Neural progenitor cell (in vitro differentiated cells): ENCODE data around the gene TFAP2C. TPM values are rescaled to one million over a fixed set of nuclear protein-coding genes. Genes with fewer than 3 reads are reported as not detected.

ENCODE experiments used
- DNase-seq: peaks from one replicate; pipeline ENCODE4 v3.0.0-alpha.2; 2016; ENCODE audit warnings: low spot score
- H2AFZ ChIP-seq: fragments of 200-600 bp; sonication (generic); replicated peaks from 2 replicates; pipeline ENCODE4 v1.6.1; 2016; ENCODE audit warnings: antibody characterized with exemption
- H3F3A ChIP-seq: fragments of 200-600 bp; sonication (generic); 2 replicates; pipeline ENCODE4 v1.6.1; 2016; ENCODE audit warnings: antibody characterized with exemption, low read depth
- H3K27ac ChIP-seq: fragments of 200-600 bp; sonication (generic); 2 replicates; pipeline ENCODE4 v1.5.1; 2016; ENCODE audit warnings: mild to moderate bottlenecking
- H3K27me3 ChIP-seq: fragments of 200-600 bp; sonication (generic); 2 replicates; pipeline ENCODE4 v1.6.1; 2016; ENCODE audit warnings: mild to moderate bottlenecking, moderate library complexity
- H3K36me3 ChIP-seq: fragments of 200-600 bp; sonication (generic); 2 replicates; pipeline ENCODE4 v1.5.1; 2016
- H3K4me1 ChIP-seq: fragments of 200-600 bp; sonication (generic); 2 replicates; pipeline ENCODE4 v1.6.1; 2016; ENCODE audit warnings: mixed run types
- H3K4me2 ChIP-seq: fragments of 200-600 bp; sonication (generic); 2 replicates; pipeline ENCODE4 v1.6.1; 2016
- H3K4me3 ChIP-seq: fragments of 200-600 bp; sonication (generic); 2 replicates; pipeline ENCODE4 v1.5.1; 2016
- H3K79me2 ChIP-seq: fragments of 200-600 bp; sonication (generic); 2 replicates; pipeline ENCODE4 v1.6.1; 2016; ENCODE audit warnings: low read depth
- H3K9ac ChIP-seq: fragments of 200-600 bp; sonication (generic); 2 replicates; pipeline ENCODE4 v1.6.1; 2016
- H3K9me3 ChIP-seq: fragments of 200-600 bp; sonication (generic); 2 replicates; pipeline ENCODE4 v1.5.1; 2016; ENCODE audit warnings: low read depth
- H4K20me1 ChIP-seq: fragments of 200-600 bp; sonication (generic); 2 replicates; pipeline ENCODE4 v1.6.1; 2016; ENCODE audit warnings: low read depth
- H3K27ac Mint-ChIP-seq: 3 replicates; pipeline ENCODE4 v1.8.0; 2021; ENCODE audit warnings: mixed read lengths
- H3K27me3 Mint-ChIP-seq: 2 replicates; pipeline ENCODE4 v1.8.0; 2022; ENCODE audit warnings: low read depth, mild to moderate bottlenecking, inconsistent platforms, moderate library complexity, mixed read lengths; ENCODE audit not compliant: insufficient read depth
- H3K36me3 Mint-ChIP-seq: 3 replicates; pipeline ENCODE4 v1.8.0; 2021; ENCODE audit warnings: mixed read lengths
- H3K4me1 Mint-ChIP-seq: 3 replicates; pipeline ENCODE4 v1.8.0; 2021; ENCODE audit warnings: mixed read lengths
- H3K4me3 Mint-ChIP-seq: 3 replicates; pipeline ENCODE4 v1.8.0; 2021; ENCODE audit warnings: mild to moderate bottlenecking, moderate library complexity, mixed read lengths
- H3K9me3 Mint-ChIP-seq: 3 replicates; pipeline ENCODE4 v1.8.0; 2020; ENCODE audit warnings: mixed read lengths
- EZH2 ChIP-seq: fragments of 200-600 bp; sonication (generic); IDR thresholded peaks from 2 replicates; pipeline ENCODE4 v1.6.1; 2017; ENCODE audit warnings: antibody characterized with exemption, mild to moderate bottlenecking, moderate library complexity
- EZH2phosphoT487 ChIP-seq: fragments of 200-600 bp; sonication (generic); IDR thresholded peaks from 2 replicates; pipeline ENCODE4 v1.6.1; 2017; ENCODE audit warnings: antibody characterized with exemption
- total RNA-seq: library from RNA; depleted of rRNA; stranded (reverse); fragments of >200 nt; gene quantifications from 2 replicates; pipeline ENCODE4 v1.2.3, GENCODE V29; 2015; ENCODE audit warnings: low replicate concordance
- TF ChIP-seq, protein P1 (sequence below): fragments of 200-600 bp; sonication (generic); IDR thresholded peaks from 2 replicates; pipeline ENCODE4 v1.5.1; 2017; ENCODE audit warnings: antibody characterized with exemption, mild to moderate bottlenecking

The TFAP2C gene
- total RNA-seq, 1 donor from 2014 or later, result 0.60 TPM

DNA sequence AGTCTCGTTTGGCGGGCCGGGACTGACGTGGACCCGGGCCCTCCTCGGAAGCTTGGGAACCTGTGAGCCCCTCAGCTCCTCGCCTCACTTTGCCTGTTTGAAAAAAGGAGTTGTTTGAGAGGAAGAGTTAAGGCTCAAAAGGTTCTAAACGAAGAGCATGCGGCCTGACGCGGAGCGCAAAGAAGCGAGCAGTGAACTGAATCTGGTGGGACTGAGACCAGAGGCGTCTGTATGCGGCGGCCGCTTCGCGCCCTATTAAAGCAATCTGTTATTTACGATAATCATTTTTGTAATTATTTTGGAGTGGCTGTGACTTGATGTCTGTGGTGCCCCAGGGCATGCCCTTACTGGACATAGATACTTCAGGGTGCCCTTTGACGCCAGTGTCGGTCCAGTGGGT, 3.3 kb upstream of the TFAP2C start:
- peak overlapping the region; percentile 98 for H3K4me2 ChIP-seq
- no peaks in the 10 kb centered on the region for H3K36me3 ChIP-seq
- H2AFZ ChIP-seq, result peak overlapping the region; percentile 88
- no peak overlapping the region for H3K9ac ChIP-seq
- H3K9me3 ChIP-seq, result no peaks in the 10 kb centered on the region
- peak; percentile 46 for DNase-seq
- no peaks in the 10 kb centered on the region for H3K79me2 ChIP-seq
- H3F3A ChIP-seq, result peaks cover 16% of the 10 kb centered on the region
- TF ChIP-seq EZH2phosphoT487 (no peak), EZH2 (peak; percentile 77)
- TF ChIP-seq, protein P1, sequence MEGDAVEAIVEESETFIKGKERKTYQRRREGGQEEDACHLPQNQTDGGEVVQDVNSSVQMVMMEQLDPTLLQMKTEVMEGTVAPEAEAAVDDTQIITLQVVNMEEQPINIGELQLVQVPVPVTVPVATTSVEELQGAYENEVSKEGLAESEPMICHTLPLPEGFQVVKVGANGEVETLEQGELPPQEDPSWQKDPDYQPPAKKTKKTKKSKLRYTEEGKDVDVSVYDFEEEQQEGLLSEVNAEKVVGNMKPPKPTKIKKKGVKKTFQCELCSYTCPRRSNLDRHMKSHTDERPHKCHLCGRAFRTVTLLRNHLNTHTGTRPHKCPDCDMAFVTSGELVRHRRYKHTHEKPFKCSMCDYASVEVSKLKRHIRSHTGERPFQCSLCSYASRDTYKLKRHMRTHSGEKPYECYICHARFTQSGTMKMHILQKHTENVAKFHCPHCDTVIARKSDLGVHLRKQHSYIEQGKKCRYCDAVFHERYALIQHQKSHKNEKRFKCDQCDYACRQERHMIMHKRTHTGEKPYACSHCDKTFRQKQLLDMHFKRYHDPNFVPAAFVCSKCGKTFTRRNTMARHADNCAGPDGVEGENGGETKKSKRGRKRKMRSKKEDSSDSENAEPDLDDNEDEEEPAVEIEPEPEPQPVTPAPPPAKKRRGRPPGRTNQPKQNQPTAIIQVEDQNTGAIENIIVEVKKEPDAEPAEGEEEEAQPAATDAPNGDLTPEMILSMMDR, result no peak
- peaks cover 38% of the 10 kb centered on the region for H3K4me1 ChIP-seq
- no peaks in the 10 kb centered on the region for H3K9me3 Mint-ChIP-seq
- peaks cover 42% of the 10 kb centered on the region for H4K20me1 ChIP-seq
- H3K27ac Mint-ChIP-seq, result no peak overlapping the region
- no peak overlapping the region for H3K4me3 Mint-ChIP-seq
- H3K4me1 Mint-ChIP-seq, result peaks cover 28% of the 10 kb centered on the region
- peaks cover 63% of the 10 kb centered on the region for H3K27me3 Mint-ChIP-seq
- peak overlapping the region; percentile 47 for H3K4me3 ChIP-seq
- H3K27me3 ChIP-seq, result peaks cover 82% of the 10 kb centered on the region
- no peaks in the 10 kb centered on the region for H3K36me3 Mint-ChIP-seq
- no peak overlapping the region for H3K27ac ChIP-seq

DNA sequence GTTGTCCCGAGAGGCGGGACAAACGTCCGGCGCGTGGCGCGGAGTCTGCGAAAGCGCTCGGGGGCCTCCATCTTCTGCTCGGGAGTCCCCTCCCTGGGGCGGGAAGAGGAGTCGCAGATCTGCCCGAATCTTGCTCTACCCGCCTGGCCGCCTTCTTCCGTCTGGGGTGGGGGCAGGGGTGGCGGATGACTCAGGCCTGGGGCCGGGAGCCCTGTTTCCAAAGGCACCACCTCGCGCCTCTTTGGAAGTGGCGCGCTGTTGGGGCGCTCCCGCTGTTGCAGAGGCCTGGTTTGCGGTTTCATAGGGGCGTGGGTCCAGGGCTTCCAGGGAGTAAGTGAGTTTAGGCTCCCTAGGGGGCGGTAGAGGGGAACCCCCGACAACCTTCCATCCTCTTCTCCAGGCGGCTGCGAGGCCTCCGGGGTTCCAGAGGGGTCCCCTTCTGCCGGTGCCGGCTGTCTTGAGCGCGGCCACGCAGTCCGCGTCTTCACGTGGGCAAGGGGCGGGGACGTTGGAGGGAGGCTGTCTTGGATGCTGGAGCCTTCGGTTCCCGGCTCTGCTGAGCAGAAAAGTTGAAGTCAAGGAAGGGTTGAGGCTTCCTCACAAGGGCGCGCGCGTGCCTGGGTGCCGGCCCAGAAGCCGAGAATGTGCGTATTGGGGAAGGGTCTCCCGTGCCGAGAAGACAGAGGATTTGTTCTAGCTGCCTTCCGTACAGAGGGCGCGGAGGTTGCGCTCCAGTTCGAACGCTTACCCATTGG, 2.6 kb upstream of the TFAP2C start:
- peaks cover 62% of the 10 kb centered on the region for H3K27me3 Mint-ChIP-seq
- Histone ChIP-seq H3K9ac (no peak overlapping the region), H3K79me2 (no peaks in the 10 kb centered on the region), H3K9me3 (no peaks in the 10 kb centered on the region), H3K27me3 (peaks cover 89% of the 10 kb centered on the region), H3K4me2 (peak overlapping the region; percentile 98), H3K27ac (no peak overlapping the region), H3K4me3 (peak overlapping the region; percentile 47), H4K20me1 (peaks cover 42% of the 10 kb centered on the region), H3K36me3 (no peaks in the 10 kb centered on the region), H3F3A (peaks cover 17% of the 10 kb centered on the region), H3K4me1 (peaks cover 43% of the 10 kb centered on the region), H2AFZ (peak overlapping the region; percentile 88)
- no peak overlapping the region for H3K27ac Mint-ChIP-seq
- H3K9me3 Mint-ChIP-seq, result no peaks in the 10 kb centered on the region
- peaks cover 28% of the 10 kb centered on the region for H3K4me1 Mint-ChIP-seq
- TF ChIP-seq, protein P1, result peak; percentile 76
- TF ChIP-seq EZH2phosphoT487 (peak; percentile 12), EZH2 (peak; percentile 75)
- peak; percentile 89 for DNase-seq
- peak overlapping the region; percentile 48 for H3K4me3 Mint-ChIP-seq
- H3K36me3 Mint-ChIP-seq, result no peaks in the 10 kb centered on the region

DNA sequence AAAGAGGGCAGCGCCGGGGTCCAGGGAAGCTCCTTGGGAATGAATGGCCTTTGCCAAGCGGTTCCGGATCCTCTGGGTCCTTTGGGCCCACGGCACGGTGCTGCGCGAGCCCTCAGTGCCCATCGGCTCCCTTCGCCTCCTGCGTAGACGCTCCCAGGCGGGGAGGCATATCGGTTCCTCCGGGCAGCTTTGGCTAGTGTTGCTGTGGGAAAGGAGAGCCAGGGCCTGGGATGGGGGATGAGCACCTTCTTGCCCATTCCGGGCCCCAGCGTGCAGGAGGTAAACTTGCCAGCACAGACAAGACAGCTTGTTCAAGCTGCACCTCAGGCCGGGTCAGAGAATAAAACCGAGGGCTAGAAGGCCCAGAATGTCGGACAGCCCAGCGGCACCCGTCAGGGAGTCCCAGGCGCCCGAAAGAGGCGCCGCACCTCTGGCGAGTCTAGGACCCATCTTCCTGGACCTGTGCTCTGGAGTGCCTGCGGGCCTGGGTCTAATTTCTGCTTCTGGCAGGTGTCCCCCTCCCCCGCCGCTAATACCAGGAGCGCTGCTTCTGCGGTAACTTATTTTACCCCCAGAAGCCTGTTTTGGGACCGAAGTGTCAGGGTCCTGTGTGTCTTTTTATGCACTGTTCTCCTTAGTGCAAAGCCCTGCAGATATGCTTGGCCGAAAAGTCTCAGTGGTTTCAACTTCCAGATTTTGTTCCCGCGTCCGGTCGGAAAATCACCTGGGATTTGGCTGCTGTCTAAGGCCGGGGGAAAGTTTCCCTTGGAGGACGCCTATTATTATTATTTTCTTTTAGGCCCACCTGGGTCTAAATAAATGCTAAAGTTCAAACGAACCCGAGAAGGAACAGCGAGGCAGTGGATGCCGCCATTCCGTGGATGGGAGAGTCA, 1.7 kb upstream of the TFAP2C start:
- H3K27me3 Mint-ChIP-seq, result peaks cover 70% of the 10 kb centered on the region
- peak; percentile 80 for TF ChIP-seq EZH2phosphoT487
- peak; percentile 38 for TF ChIP-seq EZH2
- TF ChIP-seq, protein P1, result no peak
- H3K27ac Mint-ChIP-seq, result no peak overlapping the region
- H3K79me2 ChIP-seq, result no peaks in the 10 kb centered on the region
- DNase-seq, result peak; percentile 40
- H3K4me3 Mint-ChIP-seq, result peak overlapping the region; percentile 78
- no peak overlapping the region for H2AFZ ChIP-seq
- H3K4me1 Mint-ChIP-seq, result peaks cover 30% of the 10 kb centered on the region
- H3K4me2 ChIP-seq, result peak overlapping the region; percentile 98
- H3K27ac ChIP-seq, result no peak overlapping the region
- H3K27me3 ChIP-seq, result peaks cover 98% of the 10 kb centered on the region
- no peaks in the 10 kb centered on the region for H3K36me3 ChIP-seq
- H3K9me3 Mint-ChIP-seq, result no peaks in the 10 kb centered on the region
- peaks cover 48% of the 10 kb centered on the region for H4K20me1 ChIP-seq
- H3K9ac ChIP-seq, result no peak overlapping the region
- H3F3A ChIP-seq, result peaks cover 25% of the 10 kb centered on the region
- no peaks in the 10 kb centered on the region for H3K36me3 Mint-ChIP-seq
- H3K9me3 ChIP-seq, result no peaks in the 10 kb centered on the region
- peaks cover 49% of the 10 kb centered on the region for H3K4me1 ChIP-seq
- peak overlapping the region; percentile 47 for H3K4me3 ChIP-seq
